Adrenal gland (tissue), 12 donors: ENCODE measurements around the gene FGGY. TPM values are rescaled to one million over a fixed set of nuclear protein-coding genes. Genes with fewer than 3 reads are reported as not detected.

Source experiments
- DNase-seq, 7 donors: peaks; one replicate each; pipeline ENCODE4 v3.0.0-alpha.2; 2019 to 2020
- H3K27ac ChIP-seq, 5 donors: fragments of 200-600 bp; sonication (generic) in 4 of 5; 1 replicate in 3 of 5; 2 replicates in 2 of 5; pipeline versions ENCODE4 v1.5.1 to v1.8.0; 2016 to 2020; ENCODE audit warnings: mild to moderate bottlenecking in 1 of 5
- H3K27me3 ChIP-seq: fragments of 200-600 bp; 2 replicates; pipeline ENCODE4 v1.8.0; 2021
- H3K36me3 ChIP-seq, 2 donors: fragments of 200-600 bp; replicated peaks in 1 of 2; 1 replicate in 1 of 2; 2 replicates in 1 of 2; pipeline versions ENCODE4 v1.5.1 to v1.8.0; 2018 to 2022
- H3K4me1 ChIP-seq, 2 donors: fragments of 200-600 bp; replicated peaks in 1 of 2; 1 replicate in 1 of 2; 2 replicates in 1 of 2; pipeline versions ENCODE4 v1.5.1 to v1.8.0; 2018 to 2021
- H3K4me3 ChIP-seq, 4 donors: fragments of 200-600 bp; sonication (generic) in 3 of 4; one replicate each; pipeline ENCODE4 v1.5.1; 2016 to 2018
- H3K9me3 ChIP-seq, 3 donors: fragments of 200-600 bp; sonication (generic) in 1 of 3; replicated peaks in 1 of 3; 1 replicate in 2 of 3; 2 replicates in 1 of 3; pipeline versions ENCODE4 v1.5.1 to v1.8.0; 2016 to 2021
- POLR2A ChIP-seq, 2 donors: fragments of 450-650 bp; IDR thresholded peaks; one replicate each; pipeline ENCODE4 v1.6.1; 2017; ENCODE audit warnings: antibody characterized with exemption in 2 of 2, mild to moderate bottlenecking in 2 of 2, moderate library complexity in 1 of 2
- WGBS, 4 donors: extraction: QIAGEN DNeasy Blood & Tissue Kit in 2 of 4; methylation state at CpG; one replicate each; pipeline versions ENCODE4 v1.1.5 to v1.1.7; 2013 to 2017; 5-methylcytosine and 5-hydroxymethylcytosine counted together
- intact Hi-C, 2 donors: fragments of 100-400 bp; cut with DNase I; formaldehyde crosslinking; loops; one replicate each; pipeline versions ENCODE4 v1.14.1 to v1.15.0; 2022 to 2023
- polyA plus RNA-seq, 3 donors: library from polyadenylated mRNA; stranded (reverse); fragments of 200-250 nt in 2 of 3; fragments of 350-450 nt in 1 of 3; fragmentation: Illumina TruSeq in 1 of 3; extraction: RNeasy Lipid Tissue Mini Kit (QIAGEN cat#74804) in 1 of 3; gene quantifications; one replicate each; pipeline ENCODE4 v1.2.3, GENCODE V29; 2013 to 2014
- total RNA-seq, 9 donors: library from RNA; depleted of rRNA in 4 of 9; stranded (reverse); fragments of >200 nt in 4 of 9; fragments of 120-200 nt in 1 of 9; fragmentation: NEBNext Ultra II Directional in 1 of 9; extraction: Animal tissue kit (Norgen Biotek cat#: 25700) in 1 of 9; gene quantifications; one replicate each; pipeline versions ENCODE4 v1.1.0 to v1.2.4, GENCODE V29; 2013 to 2023
- TF ChIP-seq, protein P1 (sequence below), 6 experiments: fragments of 450-650 bp in 4 of 6; fragments of 200-600 bp in 2 of 6; sonication (generic) in 1 of 6; IDR thresholded peaks; 1 replicate in 5 of 6; 2 replicates in 1 of 6; pipeline versions ENCODE4 v1.5.1 to v1.8.0; 2016 to 2021; ENCODE audit warnings: antibody characterized with exemption in 6 of 6, mild to moderate bottlenecking in 2 of 6, moderate library complexity in 1 of 6
- donor health status: healthy with polysubstance abuse.
- donor health status: Bipolar disorder and iron deficiency.
- donor health status: DM: yes; HTN: yes; CAD: no.
- donor health status: DM: no; HTN: no; CAD: no.
- donor health status: DM: no; HTN: no; CAD: no.
- donor health status: DM: yes; HTN: yes; CAD: no.

The FGGY gene
- total and polyA plus RNA-seq, 12 donors, result 7.4 to 75.5 (median 35.0) TPM

DNA sequence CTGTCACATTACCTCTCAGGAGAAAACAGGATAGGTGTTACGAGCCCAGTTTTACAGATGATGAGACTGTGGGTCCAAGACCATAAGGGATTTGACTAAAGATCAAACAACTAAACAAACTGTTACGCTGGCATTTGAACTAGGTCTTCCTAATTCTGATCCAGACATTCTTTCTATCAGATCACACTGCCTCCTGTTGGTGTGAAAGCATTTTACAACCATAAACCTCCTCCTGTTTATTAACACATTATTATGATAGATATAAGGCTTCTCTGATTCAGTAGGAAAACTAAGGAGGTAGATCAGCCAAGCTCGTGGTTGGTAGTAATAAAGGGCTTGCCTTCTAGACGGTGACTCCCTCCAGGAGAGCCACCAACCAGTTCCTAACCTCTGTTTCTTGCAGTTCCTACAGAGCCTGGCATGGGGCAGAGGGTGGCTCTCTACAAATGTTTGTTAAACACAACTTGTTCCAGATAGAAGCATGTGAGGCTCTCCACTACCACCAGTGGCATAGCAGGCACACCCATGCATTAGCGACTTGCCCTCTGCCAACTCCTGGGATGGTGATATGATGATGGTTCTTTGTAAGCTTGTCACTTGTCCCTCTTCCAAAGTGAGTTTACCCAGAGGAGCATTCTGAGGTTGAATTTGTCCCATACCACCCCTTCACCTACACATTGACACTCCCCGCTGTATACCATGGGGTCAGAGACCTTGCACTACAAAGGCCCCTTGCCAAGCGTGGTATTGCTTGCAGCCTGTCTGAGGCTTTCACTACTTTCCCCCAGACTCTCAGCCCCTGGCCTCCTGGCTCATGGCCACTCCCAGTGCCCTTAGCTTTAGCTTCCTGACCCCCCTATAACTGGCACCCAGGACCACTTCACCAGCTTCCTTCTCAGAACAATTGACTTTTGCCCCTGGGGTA is 421.4 kb downstream of the FGGY start:
- WGBS, 4 donors, result 86 to 96% (median 91%) methylated on average over 6 to 7 of the region's 7 CpGs
- TF ChIP-seq, protein P1, sequence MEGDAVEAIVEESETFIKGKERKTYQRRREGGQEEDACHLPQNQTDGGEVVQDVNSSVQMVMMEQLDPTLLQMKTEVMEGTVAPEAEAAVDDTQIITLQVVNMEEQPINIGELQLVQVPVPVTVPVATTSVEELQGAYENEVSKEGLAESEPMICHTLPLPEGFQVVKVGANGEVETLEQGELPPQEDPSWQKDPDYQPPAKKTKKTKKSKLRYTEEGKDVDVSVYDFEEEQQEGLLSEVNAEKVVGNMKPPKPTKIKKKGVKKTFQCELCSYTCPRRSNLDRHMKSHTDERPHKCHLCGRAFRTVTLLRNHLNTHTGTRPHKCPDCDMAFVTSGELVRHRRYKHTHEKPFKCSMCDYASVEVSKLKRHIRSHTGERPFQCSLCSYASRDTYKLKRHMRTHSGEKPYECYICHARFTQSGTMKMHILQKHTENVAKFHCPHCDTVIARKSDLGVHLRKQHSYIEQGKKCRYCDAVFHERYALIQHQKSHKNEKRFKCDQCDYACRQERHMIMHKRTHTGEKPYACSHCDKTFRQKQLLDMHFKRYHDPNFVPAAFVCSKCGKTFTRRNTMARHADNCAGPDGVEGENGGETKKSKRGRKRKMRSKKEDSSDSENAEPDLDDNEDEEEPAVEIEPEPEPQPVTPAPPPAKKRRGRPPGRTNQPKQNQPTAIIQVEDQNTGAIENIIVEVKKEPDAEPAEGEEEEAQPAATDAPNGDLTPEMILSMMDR (IDR thresholded peaks at IDR 0.05), result peak in 5 of 6 experiments; percentile 16 to 53 (median 48)
- TF ChIP-seq POLR2A (IDR thresholded peaks at IDR 0.05), result no peak
- Histone ChIP-seq H3K9me3 (no peaks in the 10 kb centered on the region), H3K36me3 (no peaks in the 10 kb centered on the region), H3K4me1 (peaks cover 7 to 17% of the 10 kb centered on the region in 2 donors), H3K27me3 (no peaks in the 10 kb centered on the region), H3K27ac (peak overlapping the region in 1 of 5 donors; percentile 8), H3K4me3 (no peak overlapping the region)
- intact Hi-C loops, result no loop called here
- DNase-seq, result no peak

DNA sequence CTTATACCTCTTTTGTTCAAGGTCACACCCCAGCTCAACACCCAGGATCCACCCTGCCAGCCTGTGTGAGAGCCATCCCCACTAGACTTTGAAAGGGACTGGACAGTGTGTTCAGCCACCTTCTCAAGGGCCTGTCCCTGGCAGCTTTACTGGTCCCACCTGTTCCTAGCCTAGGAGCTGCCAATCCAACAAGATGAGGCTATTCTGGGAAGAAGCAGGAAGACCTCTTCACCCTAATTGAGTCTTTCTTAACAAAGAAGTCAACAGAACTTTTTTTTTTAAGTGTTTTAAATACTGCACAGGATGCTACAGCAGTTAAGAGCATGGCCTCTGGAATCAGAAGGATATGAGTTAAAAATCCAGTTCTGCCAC is 422.1 kb downstream of the FGGY start:
- H3K9me3 ChIP-seq, result no peaks in the 10 kb centered on the region
- intact Hi-C loops, result no loop called here
- no peaks in the 10 kb centered on the region for H3K27me3 ChIP-seq
- H3K36me3 ChIP-seq, result no peaks in the 10 kb centered on the region
- H3K4me3 ChIP-seq, result no peak overlapping the region
- peak overlapping the region in 1 of 5 donors; percentile 8 for H3K27ac ChIP-seq
- DNase-seq, result no peak
- H3K4me1 ChIP-seq, result peaks cover 7 to 17% of the 10 kb centered on the region in 2 donors
- TF ChIP-seq, protein P1 (IDR thresholded peaks at IDR 0.05), result no peak
- TF ChIP-seq POLR2A (IDR thresholded peaks at IDR 0.05), result no peak

DNA sequence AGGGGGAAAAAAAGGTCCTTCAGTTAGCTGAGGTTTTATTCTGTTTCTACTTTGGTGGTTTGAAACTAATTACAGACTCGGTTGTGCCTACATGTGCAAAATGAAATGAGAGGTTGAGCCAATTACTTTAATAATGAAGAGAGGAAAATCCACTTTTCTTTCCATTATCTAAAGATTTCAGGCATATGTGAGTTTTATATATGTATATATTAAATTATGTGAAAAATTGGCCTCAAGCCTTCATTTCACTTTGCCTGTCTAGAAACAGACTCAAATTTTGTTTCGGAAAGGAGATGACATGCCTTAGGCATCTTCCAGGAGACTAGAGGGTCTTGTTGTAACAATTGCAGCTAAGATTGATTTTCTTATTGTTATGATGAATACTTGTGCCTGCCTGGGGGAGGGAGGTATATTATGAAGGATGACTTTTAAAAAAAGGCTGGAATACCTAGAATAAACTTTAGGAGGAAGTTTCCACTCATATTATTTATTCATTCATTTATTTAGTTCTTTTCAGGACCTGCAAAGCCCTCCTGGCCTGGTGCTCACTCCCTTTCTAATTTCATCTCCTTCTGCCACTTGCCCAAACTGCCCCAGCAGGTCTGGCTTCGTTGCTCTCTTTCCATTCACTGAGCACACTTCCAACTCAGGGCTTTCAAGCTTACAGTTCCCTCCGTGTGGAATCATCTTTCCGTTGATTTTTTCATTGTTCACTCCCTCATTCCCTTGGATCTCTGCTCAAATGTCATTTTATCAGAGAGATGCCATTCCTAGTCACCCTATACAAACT is 423.6 kb downstream of the FGGY start:
- Histone ChIP-seq H3K36me3 (no peaks in the 10 kb centered on the region), H3K9me3 (no peaks in the 10 kb centered on the region), H3K27me3 (no peaks in the 10 kb centered on the region), H3K4me3 (no peak overlapping the region), H3K4me1 (peaks cover 7 to 11% of the 10 kb centered on the region in 2 donors), H3K27ac (no peak overlapping the region)
- TF ChIP-seq, protein P1 (IDR thresholded peaks at IDR 0.05), result no peak
- no peak for TF ChIP-seq POLR2A (IDR thresholded peaks at IDR 0.05)
- 80 to 86% (median 84%) methylated on average over 5 of the region's 5 CpGs for WGBS, 4 donors
- intact Hi-C loops, result no loop called here
- DNase-seq, result no peak

DNA sequence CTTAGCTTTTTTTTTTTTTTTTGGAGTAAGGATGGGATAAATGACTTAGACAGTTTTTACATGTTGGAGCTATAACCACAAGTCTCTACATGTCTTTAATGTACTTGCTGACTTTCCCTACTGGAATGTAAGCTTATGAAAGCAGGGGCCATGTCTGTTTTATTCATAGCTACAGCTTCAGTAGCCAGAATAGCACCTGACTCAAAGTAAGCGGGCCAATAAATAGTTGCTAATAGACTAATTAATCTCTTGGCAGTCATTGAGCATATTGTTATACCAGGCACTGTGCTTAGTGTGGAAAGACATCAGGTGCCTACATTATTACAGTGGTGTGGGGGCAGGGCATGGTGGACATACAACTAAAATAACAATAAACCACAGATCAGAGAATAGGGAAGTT is 433.4 kb downstream of the FGGY start:
- Histone ChIP-seq H3K27ac (peak overlapping the region; percentile 75 to 90 (median 79)), H3K9me3 (no peaks in the 10 kb centered on the region), H3K4me3 (no peak overlapping the region), H3K4me1 (peaks cover 22 to 48% of the 10 kb centered on the region in 2 donors), H3K27me3 (no peaks in the 10 kb centered on the region), H3K36me3 (no peaks in the 10 kb centered on the region)
- intact Hi-C loops, result no loop called here
- TF ChIP-seq, protein P1 (IDR thresholded peaks at IDR 0.05), result no peak
- TF ChIP-seq POLR2A (IDR thresholded peaks at IDR 0.05), result no peak
- WGBS, 4 donors, result 89 to 100% (median 95%) methylated on average over 1 of the region's 1 CpG
- no peak for DNase-seq
